NB4 (cell line): ENCODE results near the gene KIAA0040.
"Not testable (repeated sequence)": the region's sequence is repeated elsewhere in the genome, so short reads cannot be mapped to it uniquely, and the experiment has no call there.

ENCODE experiments used
- DNase-seq: peaks from one replicate; pipeline ENCODE4 v3.0.0; 2010; ENCODE audit warnings: low read depth
- H3K4me3 ChIP-seq: one replicate; pipeline ENCODE4 v1.5.1; 2011; ENCODE audit warnings: mild to moderate bottlenecking, low read depth, low read length, moderate library complexity
- CTCF ChIP-seq: IDR thresholded peaks from one replicate; pipeline ENCODE4 v1.5.1; 2012; ENCODE audit warnings: low read depth, low read length
- MAX ChIP-seq: IDR thresholded peaks from 2 replicates; pipeline ENCODE4 v1.6.1; 2011; ENCODE audit warnings: low read depth, low read length
- MYC ChIP-seq: IDR thresholded peaks from 2 replicates; pipeline ENCODE4 v1.6.1; 2011; ENCODE audit warnings: low read depth, low read length
- POLR2A ChIP-seq: IDR thresholded peaks from 2 replicates; pipeline ENCODE4 v1.6.1; 2011; ENCODE audit warnings: mild to moderate bottlenecking; ENCODE audit not compliant: insufficient read length; ENCODE audit errors: extremely low read depth

Gene KIAA0040

GRCh38 chr1:175116903-175117302 lies 75.7 kb downstream of the KIAA0040 start:
- DNase-seq: no peak
- H3K4me3 ChIP-seq: no peak overlapping the region
- no peak for TF ChIP-seq POLR2A
- no peak for TF ChIP-seq MYC
- TF ChIP-seq CTCF: no peak
- TF ChIP-seq MAX: no peak

GRCh38 chr1:175116210-175116798 lies 76.3 kb downstream of the KIAA0040 start:
- no peak for DNase-seq
- H3K4me3 ChIP-seq: no peak overlapping the region
- TF ChIP-seq CTCF (no peak), POLR2A (no peak), MAX (no peak), MYC (no peak)

GRCh38 chr1:175114996-175115395 lies 77.6 kb downstream of the KIAA0040 start:
- no peak overlapping the region for H3K4me3 ChIP-seq
- no peak for DNase-seq
- TF ChIP-seq CTCF (no peak), MYC (no peak), MAX (no peak), POLR2A (no peak)

GRCh38 chr1:175108331-175108820 lies 84.2 kb downstream of the KIAA0040 start:
- DNase-seq, H3K4me3 ChIP-seq: not testable (repeated sequence)
